ENCODE results near the gene LDB2. TPM values are rescaled to one million over a fixed set of nuclear protein-coding genes. Genes with fewer than 3 reads are reported as not detected.

LDB2 gene
- total RNA-seq, 2 experiments from 2014 or later = not detected

DNA sequence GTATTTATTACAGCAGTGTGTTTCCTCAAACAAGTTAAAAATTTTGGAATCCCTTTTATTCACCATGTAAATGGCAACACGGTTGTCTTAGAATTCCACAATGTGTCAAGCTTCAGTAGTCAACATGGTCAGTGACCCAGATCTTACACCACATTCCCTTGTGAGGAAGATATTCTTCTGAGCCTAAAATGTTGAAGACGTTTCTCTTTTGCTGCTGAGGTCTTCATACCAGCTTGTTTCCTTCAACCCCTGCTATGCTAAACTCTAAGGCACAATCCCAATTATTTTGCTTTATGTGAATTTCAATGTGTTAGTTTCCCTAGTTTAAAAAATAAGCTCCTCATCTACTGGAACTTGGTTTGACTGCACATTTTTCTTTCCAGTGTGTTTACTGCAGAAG lies 17.6 kb upstream of the LDB2 start:
- Histone ChIP-seq H3K4me3 (ENCODE audit: low read depth, low read length, poor library complexity, severe bottlenecking) (no peak overlapping the region), H3K4me2 (ENCODE audit: low read length) (no peak overlapping the region), H2AFZ (ENCODE audit: low read length) (no peak overlapping the region), H3K36me3 (ENCODE audit: insufficient read depth, low read length) (no peaks in the 10 kb centered on the region), H3K27ac (ENCODE audit: low read depth, low read length, poor library complexity, severe bottlenecking) (no peak overlapping the region), H3K79me2 (ENCODE audit: insufficient read depth, low read depth, low read length) (no peaks in the 10 kb centered on the region), H4K20me1 (ENCODE audit: insufficient read depth, low read length) (no peaks in the 10 kb centered on the region), H3K4me1 (ENCODE audit: insufficient read depth, low read length, poor library complexity, severe bottlenecking) (no peaks in the 10 kb centered on the region), H3K9me3 (ENCODE audit: low read length) (no peaks in the 10 kb centered on the region), H3K9me2 (ENCODE audit: insufficient read depth, low read length) (no peaks in the 10 kb centered on the region)
- ChIA-PET POLR2A (interaction anchor here (0.6 kb wide), 2 partner anchors 339 to 443 kb away, joined by 3 read pairs; no protein-coding TSS in a partner anchor), CTCF (ENCODE audit: unreplicated experiment) (interaction anchor here (1.0 kb wide), 1 partner anchor 62 kb away, joined by 3 read pairs; no protein-coding TSS in a partner anchor)
- TF ChIP-seq EZH2phosphoT487 (IDR thresholded peaks at IDR 0.05; ENCODE audit: borderline replicate concordance, low read depth, low read length) = no peak
- TF ChIP-seq, protein P1, sequence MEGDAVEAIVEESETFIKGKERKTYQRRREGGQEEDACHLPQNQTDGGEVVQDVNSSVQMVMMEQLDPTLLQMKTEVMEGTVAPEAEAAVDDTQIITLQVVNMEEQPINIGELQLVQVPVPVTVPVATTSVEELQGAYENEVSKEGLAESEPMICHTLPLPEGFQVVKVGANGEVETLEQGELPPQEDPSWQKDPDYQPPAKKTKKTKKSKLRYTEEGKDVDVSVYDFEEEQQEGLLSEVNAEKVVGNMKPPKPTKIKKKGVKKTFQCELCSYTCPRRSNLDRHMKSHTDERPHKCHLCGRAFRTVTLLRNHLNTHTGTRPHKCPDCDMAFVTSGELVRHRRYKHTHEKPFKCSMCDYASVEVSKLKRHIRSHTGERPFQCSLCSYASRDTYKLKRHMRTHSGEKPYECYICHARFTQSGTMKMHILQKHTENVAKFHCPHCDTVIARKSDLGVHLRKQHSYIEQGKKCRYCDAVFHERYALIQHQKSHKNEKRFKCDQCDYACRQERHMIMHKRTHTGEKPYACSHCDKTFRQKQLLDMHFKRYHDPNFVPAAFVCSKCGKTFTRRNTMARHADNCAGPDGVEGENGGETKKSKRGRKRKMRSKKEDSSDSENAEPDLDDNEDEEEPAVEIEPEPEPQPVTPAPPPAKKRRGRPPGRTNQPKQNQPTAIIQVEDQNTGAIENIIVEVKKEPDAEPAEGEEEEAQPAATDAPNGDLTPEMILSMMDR (conservative IDR thresholded peaks at IDR 0.05; ENCODE audit: low read length) = no peak
- no peak for DNase-seq (ENCODE audit: low spot score)
- intact Hi-C loops (cut with micrococcal nuclease; ENCODE audit: unreplicated experiment) = loop anchor here (1.0 to 10.0 kb wide), 4 partner anchors 407 to 621 kb away; no protein-coding TSS in a partner anchor
- BruUV-seq (replicated peaks) = no TSS peak

DNA sequence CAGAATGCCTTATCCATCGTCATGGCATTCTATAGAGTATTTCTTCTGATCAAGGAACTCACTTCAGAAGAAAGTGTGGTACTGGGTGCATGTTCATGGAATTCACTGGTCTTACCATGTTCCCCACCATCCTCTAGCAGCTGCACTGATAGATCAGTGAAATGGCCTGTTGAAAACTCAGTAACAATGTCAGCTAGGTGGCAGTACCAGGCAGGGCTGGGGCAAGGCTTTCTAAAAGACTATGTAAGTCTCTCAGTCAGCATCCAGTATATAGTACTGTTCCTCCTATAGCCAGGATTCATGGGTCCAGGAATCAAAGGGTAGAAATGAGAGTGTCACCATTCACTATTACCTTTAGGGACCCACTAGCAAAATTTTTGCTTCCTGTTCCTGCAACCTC lies 15.8 kb upstream of the LDB2 start:
- DNase-seq (ENCODE audit: low spot score) = peak; percentile 2
- no peaks in the 10 kb centered on the region for H3K9me2 ChIP-seq (ENCODE audit: insufficient read depth, low read length)
- no peaks in the 10 kb centered on the region for H3K9me3 ChIP-seq (ENCODE audit: low read length)
- no peaks in the 10 kb centered on the region for H4K20me1 ChIP-seq (ENCODE audit: insufficient read depth, low read length)
- H3K4me1 ChIP-seq (ENCODE audit: insufficient read depth, low read length, poor library complexity, severe bottlenecking) = no peaks in the 10 kb centered on the region
- H3K27ac ChIP-seq (ENCODE audit: low read depth, low read length, poor library complexity, severe bottlenecking) = no peak overlapping the region
- no peak overlapping the region for H2AFZ ChIP-seq (ENCODE audit: low read length)
- ChIA-PET POLR2A (no interaction called here), CTCF (ENCODE audit: unreplicated experiment) (no interaction called here)
- no peaks in the 10 kb centered on the region for H3K79me2 ChIP-seq (ENCODE audit: insufficient read depth, low read depth, low read length)
- no peak overlapping the region for H3K4me2 ChIP-seq (ENCODE audit: low read length)
- no peak overlapping the region for H3K4me3 ChIP-seq (ENCODE audit: low read depth, low read length, poor library complexity, severe bottlenecking)
- TF ChIP-seq EZH2phosphoT487 (IDR thresholded peaks at IDR 0.05; ENCODE audit: borderline replicate concordance, low read depth, low read length) = no peak
- TF ChIP-seq, protein P1 (conservative IDR thresholded peaks at IDR 0.05; ENCODE audit: low read length) = peak; percentile 43
- no peaks in the 10 kb centered on the region for H3K36me3 ChIP-seq (ENCODE audit: insufficient read depth, low read length)
- intact Hi-C loops (cut with micrococcal nuclease; ENCODE audit: unreplicated experiment) = loop anchor here (10.0 kb wide), 1 partner anchor 619 kb away; no protein-coding TSS in a partner anchor
- BruUV-seq (replicated peaks) = no TSS peak

DNA sequence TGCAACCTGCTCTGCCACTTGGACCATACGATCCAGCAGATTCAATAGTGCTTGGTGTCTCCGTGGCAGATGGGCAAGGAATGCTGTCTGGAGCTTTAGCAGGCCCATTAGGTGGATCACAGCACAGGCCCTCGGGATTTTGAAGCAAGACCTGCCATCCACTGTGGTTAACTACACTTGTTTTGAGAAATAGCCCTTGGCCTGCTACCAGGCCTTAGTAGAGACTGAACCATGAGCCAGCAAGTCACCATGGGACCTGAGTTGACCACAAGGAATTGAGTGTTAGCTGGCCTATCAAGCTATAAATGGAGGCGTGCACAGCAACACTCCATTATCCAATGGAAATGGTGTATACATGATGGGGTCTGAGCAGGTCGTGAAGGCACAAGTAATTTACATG lies 14.5 kb upstream of the LDB2 start:
- DNase-seq (ENCODE audit: low spot score) = no peak
- TF ChIP-seq, protein P1 (conservative IDR thresholded peaks at IDR 0.05; ENCODE audit: low read length) = no peak
- TF ChIP-seq EZH2phosphoT487 (IDR thresholded peaks at IDR 0.05; ENCODE audit: borderline replicate concordance, low read depth, low read length) = no peak
- Histone ChIP-seq H2AFZ (ENCODE audit: low read length) (no peak overlapping the region), H4K20me1 (ENCODE audit: insufficient read depth, low read length) (no peaks in the 10 kb centered on the region), H3K9me3 (ENCODE audit: low read length) (no peaks in the 10 kb centered on the region), H3K36me3 (ENCODE audit: insufficient read depth, low read length) (no peaks in the 10 kb centered on the region), H3K9me2 (ENCODE audit: insufficient read depth, low read length) (no peaks in the 10 kb centered on the region), H3K4me3 (ENCODE audit: low read depth, low read length, poor library complexity, severe bottlenecking) (no peak overlapping the region), H3K4me1 (ENCODE audit: insufficient read depth, low read length, poor library complexity, severe bottlenecking) (no peaks in the 10 kb centered on the region), H3K79me2 (ENCODE audit: insufficient read depth, low read depth, low read length) (no peaks in the 10 kb centered on the region), H3K4me2 (ENCODE audit: low read length) (no peak overlapping the region), H3K27ac (ENCODE audit: low read depth, low read length, poor library complexity, severe bottlenecking) (no peak overlapping the region)
- BruUV-seq (replicated peaks) = no TSS peak
- CTCF ChIA-PET (ENCODE audit: unreplicated experiment) = no interaction called here
- POLR2A ChIA-PET = interaction anchor here (0.6 kb wide), 1 partner anchor 21 kb away, joined by 3 read pairs; no protein-coding TSS in a partner anchor
- intact Hi-C loops (cut with micrococcal nuclease; ENCODE audit: unreplicated experiment) = loop anchor here (10.0 kb wide), 1 partner anchor 618 kb away; no protein-coding TSS in a partner anchor
